ENCODE measurements around the gene IMMP2L.

The IMMP2L gene

GRCh38 chr7:111357691-111358090, 204.6 kb downstream of the IMMP2L start:
- Histone ChIP-seq H3K9me2 (replicated peaks; ENCODE audit: low read depth, low read length) (no peaks in the 10 kb centered on the region), H3F3A (ENCODE audit: low read depth) (peaks cover 3% of the 10 kb centered on the region; the same call in 1 of the 2 replicates), H4K20me1 (ENCODE audit: insufficient read depth, low read length, poor library complexity, severe bottlenecking) (no peaks in the 10 kb centered on the region), H3K27me3 (ENCODE audit: insufficient read depth, low read length, poor library complexity, severe bottlenecking) (no peaks in the 10 kb centered on the region), H3K4me3 (ENCODE audit: low read length, poor library complexity, severe bottlenecking) (no peak overlapping the region), H3K36me3 (ENCODE audit: insufficient read depth, low read length) (no peaks in the 10 kb centered on the region), H3K79me2 (ENCODE audit: insufficient read depth, low read length) (no peaks in the 10 kb centered on the region), H3K9me3 (ENCODE audit: insufficient read depth, low read depth, low read length) (no peaks in the 10 kb centered on the region), H2AFZ (ENCODE audit: low read length) (no peak overlapping the region), H3K4me2 (ENCODE audit: low read depth, low read length, poor library complexity, severe bottlenecking) (no peak overlapping the region), H3K4me1 (ENCODE audit: insufficient read depth, low read length, poor library complexity, severe bottlenecking) (peaks cover 7% of the 10 kb centered on the region), H3K9ac (ENCODE audit: low read depth, low read length, poor library complexity, severe bottlenecking) (no peak overlapping the region)
- TF ChIP-seq CTCF (conservative IDR thresholded peaks at IDR 0.05; ENCODE audit: low read length) (no peak), EZH2phosphoT487 (IDR thresholded peaks at IDR 0.05; ENCODE audit: borderline replicate concordance) (no peak)

DNA sequence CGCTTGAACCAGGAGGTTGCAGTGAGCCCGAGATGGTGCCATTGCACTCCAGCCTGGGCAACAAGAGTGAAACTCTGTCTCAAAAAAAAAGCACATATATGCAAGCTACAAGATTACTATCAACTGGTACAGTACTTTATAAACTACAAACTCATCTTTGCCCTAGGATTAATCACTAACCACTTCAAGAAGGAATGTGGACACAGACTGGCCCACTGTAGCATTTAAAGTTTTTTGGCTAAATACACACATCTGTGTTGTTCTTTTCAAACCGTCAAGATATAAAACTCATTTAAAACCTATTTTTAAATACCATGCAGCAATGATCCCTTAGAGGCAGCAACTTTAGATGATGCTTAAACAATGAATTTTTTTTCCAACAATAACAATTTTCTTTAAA, 205.4 kb downstream of the IMMP2L start:
- H3K79me2 ChIP-seq (ENCODE audit: insufficient read depth, low read length): no peaks in the 10 kb centered on the region
- no peak for TF ChIP-seq EZH2phosphoT487 (IDR thresholded peaks at IDR 0.05; ENCODE audit: borderline replicate concordance)
- TF ChIP-seq CTCF (conservative IDR thresholded peaks at IDR 0.05; ENCODE audit: low read length): no peak

GRCh38 chr7:111352319-111352718, 210.0 kb downstream of the IMMP2L start:
- H3K27me3 ChIP-seq (ENCODE audit: insufficient read depth, low read length, poor library complexity, severe bottlenecking): no peaks in the 10 kb centered on the region
- no peak overlapping the region for H3K4me3 ChIP-seq (ENCODE audit: low read length, poor library complexity, severe bottlenecking)
- H3K79me2 ChIP-seq (ENCODE audit: insufficient read depth, low read length): no peaks in the 10 kb centered on the region
- no peaks in the 10 kb centered on the region for H3K4me1 ChIP-seq (ENCODE audit: insufficient read depth, low read length, poor library complexity, severe bottlenecking)
- H3F3A ChIP-seq (ENCODE audit: low read depth): peaks cover 3% of the 10 kb centered on the region; the same call in 1 of the 2 replicates
- H3K9ac ChIP-seq (ENCODE audit: low read depth, low read length, poor library complexity, severe bottlenecking): no peak overlapping the region
- H3K4me2 ChIP-seq (ENCODE audit: low read depth, low read length, poor library complexity, severe bottlenecking): no peak overlapping the region
- no peaks in the 10 kb centered on the region for H4K20me1 ChIP-seq (ENCODE audit: insufficient read depth, low read length, poor library complexity, severe bottlenecking)
- H2AFZ ChIP-seq (ENCODE audit: low read length): no peak overlapping the region
- H3K36me3 ChIP-seq (ENCODE audit: insufficient read depth, low read length): no peaks in the 10 kb centered on the region
- H3K9me3 ChIP-seq (ENCODE audit: insufficient read depth, low read depth, low read length): no peaks in the 10 kb centered on the region
- TF ChIP-seq CTCF (conservative IDR thresholded peaks at IDR 0.05; ENCODE audit: low read length) (no peak), EZH2phosphoT487 (IDR thresholded peaks at IDR 0.05; ENCODE audit: borderline replicate concordance) (no peak)
- H3K9me2 ChIP-seq (replicated peaks; ENCODE audit: low read depth, low read length): no peaks in the 10 kb centered on the region

More for the DNA sequence above, 205.4 kb downstream of the IMMP2L start:
- Histone ChIP-seq H3K9me3 (ENCODE audit: insufficient read depth, low read depth, low read length) (no peaks in the 10 kb centered on the region), H3K9ac (ENCODE audit: low read depth, low read length, poor library complexity, severe bottlenecking) (no peak overlapping the region), H2AFZ (ENCODE audit: low read length) (no peak overlapping the region), H3K36me3 (ENCODE audit: insufficient read depth, low read length) (no peaks in the 10 kb centered on the region), H3K4me2 (ENCODE audit: low read depth, low read length, poor library complexity, severe bottlenecking) (no peak overlapping the region), H3K9me2 (replicated peaks; ENCODE audit: low read depth, low read length) (no peaks in the 10 kb centered on the region), H4K20me1 (ENCODE audit: insufficient read depth, low read length, poor library complexity, severe bottlenecking) (no peaks in the 10 kb centered on the region), H3F3A (ENCODE audit: low read depth) (peaks cover 3% of the 10 kb centered on the region; the same call in 1 of the 2 replicates), H3K27me3 (ENCODE audit: insufficient read depth, low read length, poor library complexity, severe bottlenecking) (no peaks in the 10 kb centered on the region), H3K4me3 (ENCODE audit: low read length, poor library complexity, severe bottlenecking) (no peak overlapping the region), H3K4me1 (ENCODE audit: insufficient read depth, low read length, poor library complexity, severe bottlenecking) (peaks cover 7% of the 10 kb centered on the region)

Data from Loucy (cell line).